Calu3 (cell line): ENCODE data around the gene PTGIR. TPM values are rescaled to one million over a fixed set of nuclear protein-coding genes. Genes with fewer than 3 reads are reported as not detected.

Experiments
- BruUV-seq: library from RNA; stranded (reverse); fragments of 400-500 nt; replicated peaks from 2 replicates; lab custom pipeline; 2021; lab: Mats Ljungman, UMichigan
- CTCF ChIA-PET: fragments of 300-600 bp; sonication (Branson Sonifier 250); formaldehyde crosslinking; loops from one replicate; lab custom pipeline; 2022; ENCODE audit warnings: antibody characterized with exemption; lab: Charles Lee
- DNase-seq: peaks from one replicate; pipeline ENCODE4 v3.0.0; 2022
- H3K27ac Mint-ChIP-seq: one replicate; pipeline ENCODE4 v1.8.0; 2022; ENCODE audit warnings: mixed read lengths; ENCODE audit not compliant: unreplicated experiment
- H3K27me3 Mint-ChIP-seq: one replicate; pipeline ENCODE4 v1.8.0; 2022; ENCODE audit warnings: mixed read lengths; ENCODE audit not compliant: unreplicated experiment
- H3K36me3 Mint-ChIP-seq: one replicate; pipeline ENCODE4 v1.8.0; 2022; ENCODE audit warnings: mild to moderate bottlenecking, moderate library complexity, mixed read lengths; ENCODE audit not compliant: insufficient read depth, unreplicated experiment
- H3K4me1 Mint-ChIP-seq: one replicate; pipeline ENCODE4 v1.8.0; 2022; ENCODE audit warnings: mild to moderate bottlenecking, low read depth, mixed read lengths; ENCODE audit not compliant: unreplicated experiment
- H3K4me3 Mint-ChIP-seq: one replicate; pipeline ENCODE4 v1.8.0; 2022; ENCODE audit warnings: mild to moderate bottlenecking, low read depth, moderate library complexity, mixed read lengths; ENCODE audit not compliant: unreplicated experiment
- H3K9me3 Mint-ChIP-seq: one replicate; pipeline ENCODE4 v1.8.0; 2022; ENCODE audit warnings: low read depth, mixed read lengths; ENCODE audit not compliant: unreplicated experiment
- intact Hi-C: fragments of 100-400 bp; cut with micrococcal nuclease; formaldehyde crosslinking; loops from one replicate; pipeline ENCODE4 v1.10.0; 2022; ENCODE audit not compliant: unreplicated experiment
- total RNA-seq: library from RNA; stranded (reverse); gene quantifications from 2 replicates; pipeline ENCODE4 v1.2.3, GENCODE V29; 2022
- TF ChIP-seq, protein P1 (sequence below): fragments of 200-600 bp; IDR thresholded peaks from one replicate; pipeline ENCODE4 v1.8.0; 2022; ENCODE audit warnings: antibody characterized with exemption; ENCODE audit not compliant: unreplicated experiment

Gene PTGIR
- total RNA-seq, 1 experiment from 2014 or later: not detected

- Mint-ChIP-seq H3K36me3 (peaks cover 4% of the 10 kb centered on the region), H3K4me3 (no peak overlapping the region), H3K27ac (no peak overlapping the region), H3K4me1 (peaks cover 9% of the 10 kb centered on the region), H3K9me3 (no peaks in the 10 kb centered on the region), H3K27me3 (peaks cover 74% of the 10 kb centered on the region)
- CTCF ChIA-PET: interaction anchor here (1.4 to 9.8 kb wide), 2 partner anchors 40 to 41 kb away, joined by 4 to 121 read pairs; partner anchors contain the start of gene DACT3
- no peak for DNase-seq
- intact Hi-C loops: no loop called here
- no TSS peak for BruUV-seq
- TF ChIP-seq, protein P1, sequence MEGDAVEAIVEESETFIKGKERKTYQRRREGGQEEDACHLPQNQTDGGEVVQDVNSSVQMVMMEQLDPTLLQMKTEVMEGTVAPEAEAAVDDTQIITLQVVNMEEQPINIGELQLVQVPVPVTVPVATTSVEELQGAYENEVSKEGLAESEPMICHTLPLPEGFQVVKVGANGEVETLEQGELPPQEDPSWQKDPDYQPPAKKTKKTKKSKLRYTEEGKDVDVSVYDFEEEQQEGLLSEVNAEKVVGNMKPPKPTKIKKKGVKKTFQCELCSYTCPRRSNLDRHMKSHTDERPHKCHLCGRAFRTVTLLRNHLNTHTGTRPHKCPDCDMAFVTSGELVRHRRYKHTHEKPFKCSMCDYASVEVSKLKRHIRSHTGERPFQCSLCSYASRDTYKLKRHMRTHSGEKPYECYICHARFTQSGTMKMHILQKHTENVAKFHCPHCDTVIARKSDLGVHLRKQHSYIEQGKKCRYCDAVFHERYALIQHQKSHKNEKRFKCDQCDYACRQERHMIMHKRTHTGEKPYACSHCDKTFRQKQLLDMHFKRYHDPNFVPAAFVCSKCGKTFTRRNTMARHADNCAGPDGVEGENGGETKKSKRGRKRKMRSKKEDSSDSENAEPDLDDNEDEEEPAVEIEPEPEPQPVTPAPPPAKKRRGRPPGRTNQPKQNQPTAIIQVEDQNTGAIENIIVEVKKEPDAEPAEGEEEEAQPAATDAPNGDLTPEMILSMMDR: no peak
Observed at GRCh38 chr19:46620716-46621115, 4.2 kb downstream of the PTGIR start.

GRCh38 chr19:46620267-46620666 is 4.6 kb downstream of the PTGIR start:
- H3K9me3 Mint-ChIP-seq: no peaks in the 10 kb centered on the region

GRCh38 chr19:46618670-46619231 is 6.1 kb downstream of the PTGIR start:
- Mint-ChIP-seq H3K4me1 (peaks cover 9% of the 10 kb centered on the region), H3K27me3 (peaks cover 57% of the 10 kb centered on the region), H3K4me3 (no peak overlapping the region), H3K9me3 (no peaks in the 10 kb centered on the region), H3K36me3 (peaks cover 4% of the 10 kb centered on the region), H3K27ac (no peak overlapping the region)
- CTCF ChIA-PET: interaction anchor here (0.5 to 9.8 kb wide), 3 partner anchors 18 to 629 kb away, joined by 3 to 121 read pairs (median 7); partner anchors contain the start of genes CALM3 and DACT3
- DNase-seq: no peak
- no TSS peak for BruUV-seq
- intact Hi-C loops: no loop called here
- TF ChIP-seq, protein P1: no peak

More at GRCh38 chr19:46620267-46620666, 4.6 kb downstream of the PTGIR start:
- Mint-ChIP-seq H3K27ac (no peak overlapping the region), H3K36me3 (peaks cover 4% of the 10 kb centered on the region), H3K4me3 (no peak overlapping the region), H3K4me1 (peaks cover 9% of the 10 kb centered on the region), H3K27me3 (peaks cover 72% of the 10 kb centered on the region)
- CTCF ChIA-PET: interaction anchor here (9.8 kb wide), 1 partner anchor 42 kb away, joined by 121 read pairs; the partner anchor contains the start of gene DACT3
- TF ChIP-seq, protein P1: no peak
- no TSS peak for BruUV-seq
- intact Hi-C loops: no loop called here
- no peak for DNase-seq

DNA sequence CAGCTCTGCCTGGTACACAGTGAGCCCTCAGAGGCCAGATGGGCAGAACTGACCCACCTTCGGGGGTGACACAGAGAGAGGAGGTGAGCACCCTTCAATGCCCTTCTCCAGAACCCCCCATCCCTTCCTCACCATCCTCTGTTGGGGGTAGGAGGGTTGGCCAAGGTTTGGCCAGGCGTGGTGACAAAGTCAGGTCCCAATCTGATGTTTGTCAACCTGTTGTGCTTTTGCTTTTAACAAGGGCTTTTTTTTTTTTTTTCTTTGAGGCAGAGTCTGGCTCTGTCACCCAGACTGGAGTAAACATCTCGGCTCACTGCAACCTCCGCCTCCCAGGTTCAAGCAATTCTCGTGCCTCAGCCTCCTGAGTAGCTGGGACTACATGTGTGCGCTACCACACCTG is 7.3 kb downstream of the PTGIR start:
- CTCF ChIA-PET: interaction anchor here (0.7 to 9.8 kb wide), 10 partner anchors 8 to 223 kb away, joined by 3 to 121 read pairs (median 4); partner anchors contain the start of gene DACT3
- Mint-ChIP-seq H3K4me1 (peaks cover 9% of the 10 kb centered on the region), H3K27me3 (peaks cover 52% of the 10 kb centered on the region), H3K4me3 (no peak overlapping the region), H3K9me3 (no peaks in the 10 kb centered on the region), H3K36me3 (peaks cover 4% of the 10 kb centered on the region), H3K27ac (no peak overlapping the region)
- no peak for DNase-seq
- TF ChIP-seq, protein P1: no peak
- intact Hi-C loops: no loop called here
- no TSS peak for BruUV-seq
